OCI-LY3 (cell line): Measurements from ENCODE around the gene ITM2B.

Experiments
- H2AFZ ChIP-seq: fragments of 200-600, 300-600 bp; shearing (Covaris generic); 2 replicates; pipeline ENCODE4 v1.6.0; 2014; ENCODE audit warnings: antibody characterized with exemption, low read depth, low read length
- H3K27ac ChIP-seq: fragments of 200-600, 300-600 bp; sonication (generic); 2 replicates; pipeline ENCODE4 v1.5.1; 2014; ENCODE audit warnings: mild to moderate bottlenecking, low read length, moderate library complexity, mixed read lengths
- H3K27me3 ChIP-seq: fragments of 200-600, 300-600 bp; sonication (generic); 2 replicates; pipeline ENCODE4 v1.6.1; 2014; ENCODE audit warnings: low read depth, low read length, mixed read lengths
- H3K36me3 ChIP-seq: fragments of 200-600, 300-600 bp; sonication (generic); replicated peaks from 2 replicates; pipeline ENCODE3; 2014; ENCODE audit warnings: low read depth, low read length, mixed read lengths
- H3K4me1 ChIP-seq: fragments of 300-600, 200-600 bp; sonication (generic); 2 replicates; pipeline ENCODE4 v1.6.1; 2014; ENCODE audit warnings: low read length, mixed read lengths
- H3K4me2 ChIP-seq: fragments of 200-600, 300-600 bp; sonication (generic); 2 replicates; pipeline ENCODE4 v1.6.1; 2014; ENCODE audit warnings: low read length, mixed read lengths
- H3K4me3 ChIP-seq: fragments of 300-600, 200-600 bp; sonication (generic); 2 replicates; pipeline ENCODE4 v1.5.1; 2014; ENCODE audit warnings: antibody characterized with exemption, mild to moderate bottlenecking, low read length, moderate library complexity
- H3K79me2 ChIP-seq: fragments of 300-600, 200-600 bp; shearing (Covaris generic); 2 replicates; pipeline ENCODE4 v1.6.1; 2014; ENCODE audit warnings: mild to moderate bottlenecking, low read length, mixed read lengths
- H3K9ac ChIP-seq: fragments of 300-600, 200-600 bp; shearing (Covaris generic); 2 replicates; pipeline ENCODE4 v1.6.0; 2014; ENCODE audit warnings: mild to moderate bottlenecking, low read length, moderate library complexity
- H3K9me3 ChIP-seq: fragments of 200-600, 300-600 bp; shearing (Covaris generic); 2 replicates; pipeline ENCODE4 v1.6.1; 2014; ENCODE audit warnings: low read length, mixed read lengths; ENCODE audit not compliant: insufficient read depth
- H4K20me1 ChIP-seq: fragments of 200-600, 300-600 bp; sonication (generic); 2 replicates; pipeline ENCODE4 v1.6.1; 2016; ENCODE audit warnings: low read length, mixed read lengths; ENCODE audit not compliant: insufficient read depth
- CTCF ChIP-seq: fragments of 200-600, 300-600 bp; sonication (generic); IDR thresholded peaks from 2 replicates; pipeline ENCODE4 v1.5.1; 2014; ENCODE audit warnings: antibody characterized with exemption, low read length, low read depth
- EZH2phosphoT487 ChIP-seq: fragments of 200-600 bp; shearing (Covaris generic); IDR thresholded peaks from 2 replicates; pipeline ENCODE4 v1.6.1; 2018; ENCODE audit warnings: antibody characterized with exemption, mixed run types, low read depth

ITM2B gene

GRCh38 chr13:48255954-48256353, 22.9 kb downstream of the ITM2B start:
- TF ChIP-seq CTCF (no peak), EZH2phosphoT487 (no peak)
- H3K79me2 ChIP-seq = no peaks in the 10 kb centered on the region
- peaks cover 12% of the 10 kb centered on the region for H3K36me3 ChIP-seq
- H3K27ac ChIP-seq = no peak overlapping the region
- no peak overlapping the region for H3K9ac ChIP-seq
- H4K20me1 ChIP-seq = no peaks in the 10 kb centered on the region
- H2AFZ ChIP-seq = no peak overlapping the region
- no peaks in the 10 kb centered on the region for H3K9me3 ChIP-seq
- no peaks in the 10 kb centered on the region for H3K4me1 ChIP-seq
- H3K4me3 ChIP-seq = no peak overlapping the region
- no peak overlapping the region for H3K4me2 ChIP-seq
- no peaks in the 10 kb centered on the region for H3K27me3 ChIP-seq

GRCh38 chr13:48258002-48258401, 25.0 kb downstream of the ITM2B start:
- Histone ChIP-seq H2AFZ (no peak overlapping the region), H3K27ac (no peak overlapping the region), H3K36me3 (peaks cover 18% of the 10 kb centered on the region), H3K9ac (no peak overlapping the region), H3K4me2 (no peak overlapping the region), H3K79me2 (no peaks in the 10 kb centered on the region), H3K4me3 (no peak overlapping the region), H3K27me3 (no peaks in the 10 kb centered on the region), H4K20me1 (no peaks in the 10 kb centered on the region), H3K9me3 (no peaks in the 10 kb centered on the region), H3K4me1 (no peaks in the 10 kb centered on the region)
- TF ChIP-seq EZH2phosphoT487 = no peak
- TF ChIP-seq CTCF = no peak

- Histone ChIP-seq H3K27me3 (no peaks in the 10 kb centered on the region), H3K36me3 (peaks cover 22% of the 10 kb centered on the region)
These were observed 25.4 kb downstream of the ITM2B start for GRCh38 chr13:48258430-48258829.

GRCh38 chr13:48260970-48261369, 28.0 kb downstream of the ITM2B start:
- TF ChIP-seq CTCF (no peak), EZH2phosphoT487 (no peak)
- Histone ChIP-seq H4K20me1 (no peaks in the 10 kb centered on the region), H3K27me3 (no peaks in the 10 kb centered on the region), H3K9me3 (no peaks in the 10 kb centered on the region), H3K4me2 (no peak overlapping the region), H3K36me3 (peaks cover 17% of the 10 kb centered on the region), H3K9ac (no peak overlapping the region), H3K4me3 (no peak overlapping the region), H3K4me1 (peaks cover 4% of the 10 kb centered on the region; the same call in 1 of the 2 replicates), H2AFZ (no peak overlapping the region), H3K79me2 (no peaks in the 10 kb centered on the region), H3K27ac (no peak overlapping the region)

More at GRCh38 chr13:48258430-48258829, 25.4 kb downstream of the ITM2B start:
- Histone ChIP-seq H2AFZ (no peak overlapping the region), H4K20me1 (no peaks in the 10 kb centered on the region), H3K4me3 (no peak overlapping the region), H3K79me2 (no peaks in the 10 kb centered on the region), H3K9me3 (no peaks in the 10 kb centered on the region), H3K4me1 (no peaks in the 10 kb centered on the region), H3K4me2 (no peak overlapping the region), H3K9ac (no peak overlapping the region), H3K27ac (no peak overlapping the region)
- no peak for TF ChIP-seq EZH2phosphoT487
- no peak for TF ChIP-seq CTCF
